CD4-positive, alpha-beta T cell treated with Interleukin-6 at 100 ng/mL for 8 hours (primary cell): ENCODE results near the gene TPST2.
A peak's percentile ranks its signal among the peaks of the same experiment; 100 is the strongest.

Experiments
- DNase-seq: peaks from one replicate; pipeline ENCODE4 v3.0.0-alpha.2; 2020; ENCODE audit warnings: mixed read lengths, low spot score

TPST2 gene

GRCh38 chr22:26610072-26610958, 20.4 kb upstream of the TPST2 start:
- DNase-seq, result peak; percentile 32

DNA sequence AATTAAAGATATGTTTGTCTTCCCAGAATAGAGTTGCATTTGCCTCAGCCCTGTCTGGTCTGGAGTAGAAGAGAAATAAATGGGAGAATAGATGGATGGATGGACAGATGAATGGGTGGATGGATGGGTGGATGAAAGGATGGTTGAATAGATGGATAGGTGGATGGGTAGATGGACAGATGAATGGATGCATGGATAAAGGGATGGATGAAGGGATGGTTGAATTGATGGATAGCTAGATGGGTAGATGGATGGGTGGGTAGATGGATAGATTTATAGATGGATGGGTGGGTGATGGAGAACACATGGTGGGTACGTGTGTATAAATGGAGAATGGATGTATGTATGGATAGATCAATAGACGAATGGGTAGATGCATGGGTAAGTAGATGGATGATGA, 19.4 kb upstream of the TPST2 start:
- DNase-seq, result no peak

DNA sequence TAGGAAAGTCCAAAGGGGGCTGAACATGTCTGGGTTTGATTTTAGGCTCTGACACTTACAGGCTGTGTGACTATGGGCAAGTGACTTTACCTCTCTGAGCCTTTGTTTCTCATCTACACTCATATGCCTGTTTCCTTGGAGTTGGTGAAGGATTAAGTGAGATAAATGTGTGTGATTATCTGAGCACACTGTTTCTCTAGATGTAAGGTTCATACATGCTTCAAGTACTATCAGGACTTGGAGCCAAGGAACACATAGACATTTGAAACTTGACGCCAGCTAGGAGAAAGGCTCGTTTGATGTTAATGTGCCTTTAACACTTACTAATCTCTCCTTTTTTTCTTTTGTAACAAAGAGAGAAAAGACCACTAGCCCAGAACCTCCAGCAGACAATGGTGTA, 18.2 kb upstream of the TPST2 start:
- DNase-seq, result no peak

DNA sequence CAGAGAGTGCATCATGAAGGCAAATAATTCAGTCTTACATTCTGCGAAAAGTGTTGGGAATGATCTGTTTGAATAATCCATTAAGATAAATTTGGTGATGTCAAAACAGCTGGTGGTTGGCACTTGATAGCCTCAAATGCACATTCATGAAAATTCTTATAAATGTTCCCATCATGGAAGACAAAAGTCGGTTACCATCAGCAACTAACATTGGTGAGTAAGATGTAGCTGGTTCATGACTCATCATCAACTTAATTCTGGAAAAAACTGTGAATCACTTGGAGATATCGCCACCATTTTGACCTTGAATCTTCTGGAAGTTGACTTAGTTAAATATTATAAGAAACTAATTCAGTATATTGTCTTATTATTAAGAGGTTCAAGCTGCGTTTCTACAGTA, 16.7 kb upstream of the TPST2 start:
- DNase-seq, result no peak

DNA sequence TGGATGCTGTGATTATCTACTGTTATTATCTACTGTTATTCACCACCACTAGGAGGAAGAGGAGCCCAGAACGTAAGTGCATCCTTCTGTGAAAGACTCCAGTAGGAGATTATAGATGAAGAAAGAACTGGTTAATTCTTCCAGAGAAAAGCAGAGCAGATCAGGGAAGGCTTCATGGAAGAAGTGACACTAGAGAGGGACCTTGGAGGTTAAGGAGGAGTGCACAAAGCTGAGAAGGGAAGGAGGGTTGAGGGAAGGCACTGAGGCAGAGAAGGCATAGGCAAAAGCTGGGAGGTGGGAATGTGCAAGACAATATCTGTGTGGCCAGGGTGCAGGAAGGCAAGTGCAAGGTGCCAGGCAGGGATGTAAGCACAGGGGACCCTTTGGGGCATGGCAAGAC, 14.4 kb upstream of the TPST2 start:
- DNase-seq, result no peak

- no peak for DNase-seq
Measured at GRCh38 chr22:26602127-26602526, 12.2 kb upstream of the TPST2 start.

DNA sequence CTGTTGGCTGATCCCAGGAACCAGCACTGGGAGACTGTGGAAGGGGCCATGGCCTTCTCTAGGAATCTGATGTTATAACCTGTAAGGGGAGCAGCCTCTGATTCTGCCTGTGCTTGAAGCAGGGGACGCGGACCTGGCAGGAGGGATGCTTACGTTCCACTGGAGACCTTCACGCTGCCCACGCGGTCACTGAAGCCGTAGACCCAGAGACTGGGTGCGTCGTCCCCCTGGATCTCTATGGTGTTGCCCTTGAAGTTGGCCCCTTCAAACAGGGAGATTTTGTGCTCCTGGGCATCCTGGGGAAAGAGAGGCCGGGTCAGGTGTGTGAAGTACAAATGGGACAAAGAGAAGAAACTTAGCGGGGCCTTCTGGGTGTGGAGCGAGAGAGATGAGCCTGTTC, 11.8 kb upstream of the TPST2 start:
- no peak for DNase-seq

- no peak for DNase-seq
Measured at GRCh38 chr22:26599505-26599904, 9.6 kb upstream of the TPST2 start.

DNA sequence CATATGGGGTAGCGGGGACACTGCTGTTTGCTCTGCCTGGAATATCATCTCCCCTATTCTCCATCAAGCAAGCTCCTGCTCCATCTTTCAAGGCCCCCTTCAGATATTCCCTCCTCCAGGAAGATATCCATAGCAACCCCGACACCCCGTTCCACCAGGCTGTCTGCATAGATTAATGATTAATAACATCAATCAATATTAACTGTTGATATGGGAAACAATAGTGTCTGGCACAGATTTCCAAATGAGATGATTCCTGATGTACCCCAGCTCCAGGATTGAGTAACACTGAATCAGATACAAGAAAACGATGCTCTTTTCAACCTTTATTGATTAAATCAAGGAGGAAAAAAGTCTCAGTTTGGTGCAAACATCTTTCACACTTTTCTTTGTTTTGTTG, 7.5 kb upstream of the TPST2 start:
- no peak for DNase-seq

DNA sequence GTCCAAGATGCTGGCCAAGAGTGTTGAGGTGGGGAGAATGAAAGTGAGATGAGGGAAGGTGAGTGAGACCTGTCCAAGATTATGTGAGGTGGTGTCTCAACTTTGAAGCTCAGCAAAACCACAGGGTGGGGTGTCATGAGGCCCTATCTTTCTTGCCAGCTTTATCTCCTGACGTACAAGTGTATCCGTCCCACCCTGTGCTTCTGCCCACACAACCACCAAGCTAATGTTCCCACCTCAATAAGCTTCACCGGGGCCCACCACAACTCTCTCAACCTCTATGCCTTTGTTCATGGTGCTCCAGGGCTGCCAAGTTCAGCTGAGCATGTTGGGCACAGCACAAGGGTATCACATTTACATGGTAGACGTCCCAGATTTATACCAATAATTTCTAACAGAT, 7.1 kb upstream of the TPST2 start:
- no peak for DNase-seq

- no peak for DNase-seq
Measured at GRCh38 chr22:26593763-26594162, 3.8 kb upstream of the TPST2 start.

DNA sequence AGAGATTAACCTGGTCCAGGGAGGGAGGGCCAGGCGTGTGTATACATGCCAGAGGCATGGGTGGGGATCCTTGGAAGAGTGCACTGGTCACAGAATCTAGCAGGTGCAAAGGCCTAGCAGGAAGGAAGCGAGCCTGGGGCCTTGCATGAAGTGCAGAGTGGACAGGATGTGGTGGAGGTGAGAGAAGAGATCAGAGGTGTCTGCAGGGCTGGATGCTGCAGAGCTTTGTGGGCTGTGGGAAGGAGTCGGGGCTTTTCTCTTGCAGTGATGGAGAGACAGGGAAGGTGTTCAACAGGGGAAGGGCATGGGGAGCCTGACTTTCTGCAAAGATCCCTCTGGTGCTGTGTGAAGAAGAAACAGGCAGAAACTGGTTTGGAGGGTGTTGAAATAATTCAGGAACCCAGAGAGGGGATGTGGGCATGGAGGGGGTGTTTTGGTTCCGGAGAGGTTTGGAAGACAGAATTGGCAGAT, 2.5 kb upstream of the TPST2 start:
- peak; percentile 57 for DNase-seq

DNA sequence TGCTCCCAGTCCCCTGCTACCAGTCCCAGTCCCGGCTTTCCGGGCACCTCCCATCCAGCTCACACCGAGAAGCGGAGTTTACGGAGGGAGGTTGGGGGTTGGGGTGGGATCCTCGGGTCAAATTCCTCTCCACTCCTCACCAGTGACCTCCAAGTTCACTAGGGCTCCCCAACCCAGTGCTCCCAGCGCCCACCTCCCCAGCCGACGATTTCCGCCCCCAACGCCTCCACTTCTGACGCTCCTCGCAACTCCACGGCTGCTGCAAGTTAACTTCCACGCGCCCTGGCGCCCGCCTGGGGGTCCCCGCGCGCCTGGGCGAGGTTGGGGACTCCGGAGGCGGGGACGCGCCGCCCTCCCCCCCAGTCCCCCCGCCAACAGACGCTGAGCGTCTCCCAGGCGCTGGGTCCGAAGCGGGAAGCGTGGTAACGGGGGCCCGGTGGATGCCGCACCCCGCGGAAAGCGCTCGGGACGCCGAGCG, 526 bp downstream of the TPST2 start:
- DNase-seq, result no peak

DNA sequence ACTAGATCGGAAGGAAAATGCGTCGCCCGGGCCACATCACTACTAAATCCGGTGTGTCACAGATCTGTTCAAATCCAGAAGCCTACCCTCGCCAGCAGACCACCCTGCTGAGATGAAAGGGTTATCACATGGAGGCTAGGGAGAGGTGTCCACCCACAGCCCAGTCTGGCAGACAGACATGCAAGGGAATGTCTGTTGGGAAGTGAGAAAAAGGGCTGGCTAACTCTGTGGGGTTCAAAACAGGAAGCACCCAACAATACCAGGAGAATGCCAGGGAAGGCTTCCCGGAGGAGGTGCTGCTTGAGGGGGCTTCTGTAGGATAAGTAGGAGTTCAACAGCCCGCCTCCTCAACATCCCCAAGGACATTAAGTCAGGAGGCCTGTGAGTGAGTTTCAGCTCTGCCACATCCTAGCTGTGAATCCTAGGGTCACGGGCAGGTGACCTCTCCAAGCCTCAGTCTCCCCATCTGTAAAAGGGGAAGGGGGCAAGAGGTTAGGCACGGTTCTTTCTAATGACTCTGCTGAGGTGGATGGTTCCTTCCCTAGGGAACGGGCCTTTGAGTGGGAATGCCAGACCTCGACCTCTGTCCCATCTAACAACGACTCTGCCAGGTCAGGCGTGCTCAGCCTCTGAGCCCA, 1.1 kb downstream of the TPST2 start:
- no peak for DNase-seq

- no peak for DNase-seq
Measured at GRCh38 chr22:26587991-26588613, 1.8 kb downstream of the TPST2 start.

DNA sequence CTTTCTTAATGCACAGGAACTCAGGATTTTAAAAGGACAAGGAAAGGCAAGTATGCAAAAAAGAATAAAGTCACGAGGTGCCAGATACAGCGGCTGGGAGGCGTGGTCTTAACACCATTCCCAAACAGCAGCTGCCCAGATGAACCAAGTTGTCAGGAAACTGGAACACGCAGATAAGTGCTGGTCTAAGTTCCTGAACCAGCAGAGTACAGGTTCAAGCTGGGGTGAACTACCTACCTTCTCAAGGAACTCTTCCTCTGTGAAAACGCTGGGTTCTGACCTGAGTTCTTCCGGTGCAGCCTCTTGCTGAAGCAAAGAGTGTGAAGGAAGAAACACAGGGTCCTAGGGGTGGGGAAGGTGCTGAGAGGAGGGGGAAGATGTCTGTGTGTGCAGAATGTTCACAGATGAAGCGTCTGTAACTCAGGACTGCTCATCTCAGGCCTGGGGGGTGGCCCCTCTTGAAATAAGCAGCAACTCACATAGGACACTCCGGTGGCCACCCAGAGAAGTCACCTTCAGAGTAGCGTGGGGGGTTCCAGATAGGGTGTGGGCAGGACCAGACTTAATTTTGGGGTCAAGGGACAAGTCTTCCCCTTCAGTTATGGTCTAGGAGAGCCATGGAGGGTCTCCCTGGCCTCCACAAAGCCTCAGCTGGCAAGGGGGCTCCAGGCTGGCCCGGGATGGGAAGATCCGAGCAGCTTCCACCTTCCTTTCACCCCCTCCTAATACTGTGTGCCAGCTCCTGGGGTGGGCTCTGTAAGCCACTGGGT, 3.2 kb downstream of the TPST2 start:
- DNase-seq, result peak; percentile 27

DNA sequence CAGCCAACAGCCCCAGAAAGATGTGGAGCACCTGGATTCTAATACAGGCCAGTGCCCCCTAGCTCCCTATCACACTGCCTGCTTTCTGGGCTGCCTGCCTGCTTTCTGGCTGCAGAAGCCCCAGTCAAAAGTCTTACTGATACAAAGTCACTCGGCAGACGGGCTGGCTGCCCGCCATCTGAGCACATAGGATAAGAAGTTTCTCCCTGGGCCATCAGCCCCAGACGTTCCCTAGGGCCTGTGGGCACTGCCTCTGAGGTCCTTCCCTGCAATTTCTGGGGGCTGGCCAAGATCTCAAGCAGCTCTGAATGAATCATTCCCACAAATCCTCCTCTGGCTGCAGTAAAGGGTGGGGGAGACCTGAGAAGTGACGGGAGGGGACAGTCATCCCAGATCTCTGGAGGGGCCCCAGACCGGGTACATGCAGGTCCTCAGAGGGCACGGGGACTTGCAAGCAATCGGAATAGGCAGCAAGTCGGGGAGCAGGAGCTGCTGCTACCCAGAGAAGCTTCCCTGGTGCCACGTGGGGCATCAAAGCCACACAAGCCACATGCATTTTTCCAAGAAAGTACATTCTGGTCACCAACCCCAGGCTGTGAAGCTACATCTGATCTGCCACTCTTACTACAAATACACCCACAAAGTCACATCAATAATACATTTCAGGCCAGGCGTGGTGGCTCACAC, 4.7 kb downstream of the TPST2 start:
- DNase-seq, result no peak

DNA sequence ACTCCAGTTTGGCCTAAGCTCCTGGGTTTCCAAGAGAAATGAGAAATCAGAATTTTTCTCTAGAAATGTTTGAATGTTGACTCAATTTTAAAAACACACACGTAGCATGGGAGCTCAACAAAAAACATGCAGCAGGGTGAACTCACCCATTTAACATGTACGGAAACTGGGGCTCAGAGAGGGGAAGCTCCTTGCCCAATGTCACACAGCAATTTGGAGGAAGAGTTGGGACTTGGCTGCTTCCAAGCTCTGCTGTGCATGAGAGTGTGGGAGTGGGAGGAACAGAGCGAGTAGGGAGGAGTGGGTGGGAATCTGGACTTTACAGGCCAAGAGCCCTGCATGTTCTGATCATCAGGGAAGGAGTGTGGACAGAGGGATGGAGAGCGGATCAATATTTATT, 5.9 kb downstream of the TPST2 start:
- no peak for DNase-seq

DNA sequence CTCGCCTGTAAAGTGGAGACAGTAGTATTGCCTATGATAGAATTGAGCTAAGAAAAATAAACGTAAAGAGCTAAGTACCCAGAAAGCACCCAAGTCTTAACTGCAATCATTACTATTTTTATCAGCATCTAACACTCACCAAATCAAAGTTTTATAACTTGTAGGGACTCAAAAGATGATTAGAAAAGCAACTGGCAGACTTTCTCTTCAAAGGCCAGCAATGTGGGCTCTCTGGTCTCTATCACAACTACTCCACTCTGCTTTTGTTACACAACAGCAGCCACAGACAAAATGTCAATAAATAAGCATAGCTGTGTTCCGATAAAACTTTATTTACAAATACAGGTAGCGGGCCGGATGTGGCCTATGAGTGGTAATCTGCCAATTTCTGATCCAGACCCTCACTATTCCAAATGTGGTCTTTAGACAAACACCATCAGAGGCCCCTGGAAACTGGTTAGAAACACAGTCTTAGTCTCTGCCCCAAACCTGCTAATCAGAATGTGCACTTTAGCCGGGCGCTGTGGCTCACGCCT, 8.2 kb downstream of the TPST2 start:
- DNase-seq, result no peak

DNA sequence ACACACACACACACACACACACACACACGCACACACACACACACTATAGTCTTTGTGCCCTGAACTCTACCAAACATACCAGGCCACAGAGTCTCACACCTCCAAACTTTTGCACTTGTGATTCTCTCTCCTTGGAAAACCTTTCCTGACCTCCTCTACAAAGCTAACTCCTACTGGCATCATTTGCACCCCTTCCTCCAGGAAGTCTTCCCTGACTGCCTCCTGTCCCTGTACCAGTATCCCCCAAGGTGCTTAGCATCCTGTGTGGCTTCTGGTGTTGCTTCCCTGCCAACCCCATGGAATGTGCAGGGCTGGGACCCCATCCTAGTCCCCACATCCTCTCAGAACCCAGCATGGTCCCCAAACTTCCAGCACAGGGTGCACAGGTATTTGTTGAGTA, 8.9 kb downstream of the TPST2 start:
- no peak for DNase-seq

- no peak for DNase-seq
Measured at GRCh38 chr22:26580240-26580962, 9.5 kb downstream of the TPST2 start.
